HuH-7.5 (cell line): Measurements from ENCODE around the gene FAM187B.
"Not testable (repeated sequence)": the region's sequence is repeated elsewhere in the genome, so short reads cannot be mapped to it uniquely, and the experiment has no call there.

Experiments
- DNase-seq: peaks from one replicate; pipeline ENCODE4 v3.0.0; 2011; ENCODE audit warnings: low spot score

Gene FAM187B

GRCh38 chr19:35236638-35237400 is 8.3 kb upstream of the FAM187B start:
- no peak for DNase-seq

GRCh38 chr19:35232912-35233311 is 4.4 kb upstream of the FAM187B start:
- no peak for DNase-seq

GRCh38 chr19:35231956-35232645 is 3.6 kb upstream of the FAM187B start:
- DNase-seq, result no peak

- no peak for DNase-seq
Observed at GRCh38 chr19:35229601-35230000, 1.1 kb upstream of the FAM187B start.

- DNase-seq, result no peak
Observed at GRCh38 chr19:35226748-35227147, 1.8 kb downstream of the FAM187B start.

- no peak for DNase-seq
Observed at GRCh38 chr19:35225951-35226350, 2.6 kb downstream of the FAM187B start.

GRCh38 chr19:35224681-35225571 is 3.6 kb downstream of the FAM187B start:
- no peak for DNase-seq

GRCh38 chr19:35223862-35224505 is 4.6 kb downstream of the FAM187B start:
- no peak for DNase-seq

GRCh38 chr19:35223084-35223790 is 5.3 kb downstream of the FAM187B start:
- DNase-seq, result no peak

- DNase-seq, result no peak
Observed at GRCh38 chr19:35222373-35223015, 6.0 kb downstream of the FAM187B start.

- DNase-seq, result not testable (repeated sequence)
Observed at GRCh38 chr19:35220973-35221590, 7.5 kb downstream of the FAM187B start.

- no peak for DNase-seq
Observed at GRCh38 chr19:35220315-35220921, 8.1 kb downstream of the FAM187B start.

- DNase-seq, result no peak
Observed at GRCh38 chr19:35219008-35219407, 9.5 kb downstream of the FAM187B start.

GRCh38 chr19:35217649-35217990 is 10.9 kb downstream of the FAM187B start:
- no peak for DNase-seq

- DNase-seq, result no peak
Observed at GRCh38 chr19:35216833-35217648, 11.5 kb downstream of the FAM187B start.

- no peak for DNase-seq
Observed at GRCh38 chr19:35216016-35216832, 12.3 kb downstream of the FAM187B start.

GRCh38 chr19:35214766-35215422 is 13.6 kb downstream of the FAM187B start:
- DNase-seq, result no peak
